Heart right ventricle (tissue), 16 donors: ENCODE results near the gene SPTB. TPM values are rescaled to one million over a fixed set of nuclear protein-coding genes. Genes with fewer than 3 reads are reported as not detected.

ENCODE experiments used
- ATAC-seq, 8 donors: fragments of 200-7000 bp; cut with Tn5 transposase; one replicate each; pipeline ENCODE4 v1.9.1; 2020; ENCODE audit warnings: mild to moderate bottlenecking in 8 of 8, moderate library complexity in 8 of 8, moderate number of reproducible peaks in 1 of 8
- DNase-seq, 2 donors: peaks; one replicate each; pipeline ENCODE4 v3.0.0-alpha.2; 2020
- H3K27ac ChIP-seq, 10 donors: fragments of 200-600 bp; sonication (generic) in 2 of 10; one replicate each; pipeline versions ENCODE4 v1.5.0 to v1.8.0; 2020 to 2022; ENCODE audit warnings: mild to moderate bottlenecking in 3 of 10
- H3K27me3 ChIP-seq, 7 donors: fragments of 200-600 bp; one replicate each; pipeline ENCODE4 v1.8.0; 2021 to 2022; ENCODE audit warnings: mild to moderate bottlenecking in 2 of 7
- H3K36me3 ChIP-seq, 9 donors: fragments of 200-600 bp; sonication (generic) in 1 of 9; one replicate each; pipeline versions ENCODE4 v1.5.0 to v1.8.0; 2020 to 2022; ENCODE audit warnings: mild to moderate bottlenecking in 2 of 9
- H3K4me1 ChIP-seq, 9 donors: fragments of 200-600 bp; sonication (generic) in 1 of 9; one replicate each; pipeline versions ENCODE4 v1.5.0 to v1.8.0; 2020 to 2022; ENCODE audit warnings: mild to moderate bottlenecking in 4 of 9
- H3K4me3 ChIP-seq, 10 donors: fragments of 200-600 bp; sonication (generic) in 2 of 10; one replicate each; pipeline versions ENCODE4 v1.5.0 to v1.8.0; 2020 to 2022; ENCODE audit warnings: mild to moderate bottlenecking in 7 of 10, moderate library complexity in 2 of 10
- H3K9me3 ChIP-seq, 11 donors: fragments of 200-600 bp in 10 of 11; sonication (generic) in 2 of 11; one replicate each; pipeline versions ENCODE4 v1.5.0 to v1.8.0; 2013 to 2022; ENCODE audit warnings: mild to moderate bottlenecking in 2 of 11, control low read depth in 1 of 11, moderate library complexity in 1 of 11
- WGBS, 2 donors: extraction: QIAGEN DNeasy Blood & Tissue Kit; methylation state at CpG; one replicate each; pipeline ENCODE4 v1.1.7; 2013; ENCODE audit warnings: inconsistent platforms in 1 of 2; 5-methylcytosine and 5-hydroxymethylcytosine counted together
- intact Hi-C, 10 donors: fragments of 100-400 bp; cut with DNase I; formaldehyde crosslinking; loops; one replicate each; pipeline versions ENCODE4 v1.11.1 to v1.14.2; 2022
- polyA plus RNA-seq, 2 donors: library from polyadenylated mRNA; stranded (reverse); fragments of 200-250 nt; gene quantifications; one replicate each; pipeline ENCODE4 v1.2.3, GENCODE V29; 2013
- total RNA-seq, 10 donors: library from RNA; stranded (reverse); fragmentation: NEBNext Ultra II Directional in 3 of 10; extraction: Animal tissue kit (Norgen Biotek cat#: 25700) in 3 of 10; gene quantifications; one replicate each; pipeline versions ENCODE4 v1.2.1 to v1.2.4, GENCODE V29; 2021 to 2023
- TF ChIP-seq, protein P1 (sequence below), 9 donors: fragments of 200-600 bp; sonication (generic) in 2 of 9; IDR thresholded peaks; one replicate each; pipeline versions ENCODE4 v1.5.0 to v1.8.0; 2021 to 2022; ENCODE audit warnings: antibody characterized with exemption in 9 of 9, mild to moderate bottlenecking in 5 of 9, moderate library complexity in 1 of 9
- donor health status: Arrhythmogenic right ventricular cardiomyopathy.
- donor health status: ischemic (EF 13 %, LVEDD 7.1; RV severe dilation, severe dysfunction).
- donor health status: healthy with polysubstance abuse.
- donor health status: DM: no; HTN: yes; CAD: no.
- donor health status: DM: no; HTN: no; CAD: no.
- donor health status: ischemic (EF 25% LVEDD 6.9; RV normal size, moderate dysfunction).
- donor health status: ischemic (EF 25% LVEDD 5.7; RV mildly dilated, moderate dysfunction).
- donor health status: healthy.
- donor health status: DM: yes; HTN: yes; CAD: no.
- donor health status: Ischemic cardiomyopathy.
- donor health status: ischemic (EF 35%, LVEDD 5.7; RV mildly dilated, moderate dysfunction).
- donor health status: nonischemic (EF 11% LVEDD 7.7; RV severe dilation, severe dysfunction).
- donor health status: DM: yes; HTN: yes; CAD: no.
- donor health status: PGD.
- donor health status: ischemic (EF 29% LVEDD 5.4; RV normal size, mild dysfunction).
- donor health status: nonischemic (EF 23%, LVEDD 6.1; RV moderate dilation, normal function).

SPTB gene
- total and polyA plus RNA-seq, 12 donors = 24.0 to 114 (median 92.1) TPM

DNA sequence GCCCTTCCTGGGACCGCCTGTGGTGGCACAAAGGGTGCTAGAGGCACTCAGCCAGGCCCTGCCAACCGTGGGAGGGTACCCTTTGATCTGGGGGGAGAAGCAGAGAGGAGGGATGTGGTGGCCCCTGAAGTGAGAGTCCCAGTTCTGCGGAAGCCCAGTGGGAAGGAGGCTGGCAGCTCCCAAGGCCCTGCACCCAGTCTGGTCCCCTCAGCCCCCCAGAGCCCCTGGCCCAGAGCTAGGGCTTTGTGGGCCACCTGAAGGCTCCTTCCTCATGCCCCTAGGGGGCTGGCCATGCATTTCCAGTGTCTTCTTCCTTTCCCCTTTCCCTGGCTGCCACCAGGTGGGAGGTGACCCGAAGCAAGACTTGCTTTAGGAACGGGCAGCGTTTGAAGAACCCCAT, 131.2 kb downstream of the SPTB start:
- ATAC-seq = no peak
- DNase-seq = no peak
- WGBS, 2 donors = 91 to 94% methylated on average over 6 of the region's 6 CpGs
- Histone ChIP-seq H3K4me1 (peaks cover 8 to 27% (median 21%) of the 10 kb centered on the region in 9 donors), H3K36me3 (peaks cover 0 to 60% (median 19%) of the 10 kb centered on the region in 9 donors), H3K27ac (no peak overlapping the region), H3K27me3 (no peaks in the 10 kb centered on the region), H3K4me3 (no peak overlapping the region), H3K9me3 (no peaks in the 10 kb centered on the region)
- intact Hi-C loops = no loop called here
- TF ChIP-seq, protein P1, sequence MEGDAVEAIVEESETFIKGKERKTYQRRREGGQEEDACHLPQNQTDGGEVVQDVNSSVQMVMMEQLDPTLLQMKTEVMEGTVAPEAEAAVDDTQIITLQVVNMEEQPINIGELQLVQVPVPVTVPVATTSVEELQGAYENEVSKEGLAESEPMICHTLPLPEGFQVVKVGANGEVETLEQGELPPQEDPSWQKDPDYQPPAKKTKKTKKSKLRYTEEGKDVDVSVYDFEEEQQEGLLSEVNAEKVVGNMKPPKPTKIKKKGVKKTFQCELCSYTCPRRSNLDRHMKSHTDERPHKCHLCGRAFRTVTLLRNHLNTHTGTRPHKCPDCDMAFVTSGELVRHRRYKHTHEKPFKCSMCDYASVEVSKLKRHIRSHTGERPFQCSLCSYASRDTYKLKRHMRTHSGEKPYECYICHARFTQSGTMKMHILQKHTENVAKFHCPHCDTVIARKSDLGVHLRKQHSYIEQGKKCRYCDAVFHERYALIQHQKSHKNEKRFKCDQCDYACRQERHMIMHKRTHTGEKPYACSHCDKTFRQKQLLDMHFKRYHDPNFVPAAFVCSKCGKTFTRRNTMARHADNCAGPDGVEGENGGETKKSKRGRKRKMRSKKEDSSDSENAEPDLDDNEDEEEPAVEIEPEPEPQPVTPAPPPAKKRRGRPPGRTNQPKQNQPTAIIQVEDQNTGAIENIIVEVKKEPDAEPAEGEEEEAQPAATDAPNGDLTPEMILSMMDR (IDR thresholded peaks at IDR 0.05) = no peak

DNA sequence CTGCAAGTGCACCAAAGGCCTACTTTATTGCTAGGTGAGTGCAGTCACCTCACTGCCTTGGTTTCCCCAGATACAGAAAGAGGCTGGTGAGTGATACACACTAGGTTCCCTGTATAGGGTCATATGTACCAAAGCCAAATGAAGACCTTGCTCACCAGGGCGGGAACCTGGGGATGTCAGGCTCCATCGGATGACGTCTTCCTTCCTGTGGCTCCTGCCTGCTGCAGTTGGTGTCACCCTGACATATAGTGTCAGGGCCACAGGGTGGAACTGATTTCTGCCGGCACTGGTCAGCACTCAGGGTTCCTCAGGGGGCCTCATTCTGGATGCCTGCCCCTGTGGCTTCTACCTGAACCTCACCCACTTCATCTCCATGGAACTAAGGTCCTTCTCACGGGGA, 132.4 kb downstream of the SPTB start:
- DNase-seq (no peak), ATAC-seq (no peak)
- Histone ChIP-seq H3K9me3 (no peaks in the 10 kb centered on the region), H3K27ac (peak overlapping the region in 4 of 10 donors; percentile 17 to 53 (median 36)), H3K4me3 (no peak overlapping the region), H3K36me3 (peaks cover 0 to 69% (median 22%) of the 10 kb centered on the region in 9 donors), H3K4me1 (peaks cover 8 to 27% (median 21%) of the 10 kb centered on the region in 9 donors), H3K27me3 (no peaks in the 10 kb centered on the region)
- 79 to 86% methylated on average over 5 of the region's 5 CpGs for WGBS, 2 donors
- TF ChIP-seq, protein P1 (IDR thresholded peaks at IDR 0.05) = no peak
- intact Hi-C loops = no loop called here

DNA sequence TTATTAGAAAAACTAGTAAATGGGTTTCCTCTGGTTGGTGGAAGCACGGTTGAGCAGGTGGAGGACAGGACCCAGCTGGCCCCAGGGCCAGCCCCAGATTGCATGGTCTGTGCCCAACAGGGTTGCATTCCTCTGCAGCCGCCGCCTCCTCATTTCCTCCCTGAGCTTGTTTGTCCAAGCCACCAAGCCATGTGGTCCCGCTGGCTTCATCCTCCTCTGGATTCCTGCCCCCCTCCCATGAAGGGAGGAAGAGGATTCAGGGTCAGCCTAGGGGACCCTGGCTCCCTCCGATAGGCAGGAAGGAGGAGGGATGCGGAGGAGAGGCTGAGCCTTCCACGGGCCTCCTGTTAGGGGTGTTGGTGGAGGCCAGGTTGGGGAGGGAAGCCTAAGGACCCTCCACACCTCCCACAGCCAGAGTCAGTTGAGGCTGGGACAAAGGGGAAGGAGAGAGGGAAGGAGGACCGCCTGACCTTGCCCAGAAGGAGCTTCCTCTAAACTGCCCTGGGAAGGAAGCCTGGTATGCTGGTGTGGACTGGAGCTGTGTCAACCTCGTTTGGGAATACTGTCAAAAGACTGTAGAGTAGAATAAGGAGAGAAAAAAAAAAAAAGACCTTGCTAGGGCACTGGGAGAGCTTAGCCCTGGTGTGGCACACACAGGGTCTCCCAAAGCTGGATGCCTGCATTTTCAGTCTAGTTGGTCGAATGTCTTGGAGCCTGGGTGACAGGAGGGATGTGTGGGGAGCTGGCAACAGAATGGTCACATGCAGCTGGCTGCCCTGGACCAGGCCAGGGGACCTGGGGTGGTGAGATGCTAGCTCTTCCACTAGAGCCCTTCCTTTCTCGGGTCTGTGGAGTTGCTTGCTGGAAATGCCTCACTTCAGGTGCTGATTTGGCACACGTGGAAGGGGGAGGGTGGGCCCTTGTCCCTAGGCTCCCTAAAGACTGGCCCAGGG, 133.1 kb downstream of the SPTB start:
- no peaks in the 10 kb centered on the region for H3K9me3 ChIP-seq
- no peaks in the 10 kb centered on the region for H3K27me3 ChIP-seq
- 37 to 53% methylated on average over 12 of the region's 12 CpGs for WGBS, 2 donors
- no peak overlapping the region for H3K4me3 ChIP-seq
- TF ChIP-seq, protein P1 (IDR thresholded peaks at IDR 0.05) = no peak
- ATAC-seq (peak; percentile 5 to 45 (median 30)), DNase-seq (no peak)
- intact Hi-C loops = no loop called here
- H3K4me1 ChIP-seq = peaks cover 8 to 27% (median 21%) of the 10 kb centered on the region in 9 donors
- H3K36me3 ChIP-seq = peaks cover 0 to 73% (median 28%) of the 10 kb centered on the region in 9 donors
- peak overlapping the region in 8 of 10 donors; percentile 17 to 73 (median 44) for H3K27ac ChIP-seq

DNA sequence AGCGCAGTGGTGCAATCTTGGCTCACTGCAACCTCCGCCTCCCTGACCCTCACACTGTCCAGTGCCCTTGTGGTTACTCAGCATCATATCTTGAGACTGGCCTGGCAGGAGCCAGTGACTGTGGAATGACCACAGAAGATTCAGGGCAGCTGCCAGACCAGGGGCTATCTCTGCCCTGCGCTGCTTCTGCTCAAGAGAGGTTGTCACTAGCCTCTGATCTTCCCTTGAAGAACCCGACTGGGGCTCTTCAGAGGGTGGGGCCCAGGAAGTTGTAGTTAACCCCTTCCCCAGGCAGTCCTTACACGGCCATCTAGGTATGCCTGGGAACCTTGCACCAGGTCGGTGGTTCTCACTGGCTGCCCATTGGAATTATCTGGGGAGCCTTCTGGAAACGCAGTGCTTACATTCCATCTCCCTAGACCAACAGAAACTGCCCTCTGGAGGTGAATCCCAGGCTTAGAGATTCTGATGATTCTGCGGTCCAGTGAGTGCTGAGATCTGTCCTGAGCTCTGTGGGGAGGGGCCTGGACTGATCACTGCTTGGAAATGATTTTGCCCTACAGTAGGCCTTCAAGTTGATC, 134.1 kb downstream of the SPTB start:
- peak in 6 of 8 donors; percentile 12 to 60 (median 33) for ATAC-seq
- Histone ChIP-seq H3K4me3 (no peak overlapping the region), H3K27ac (peak overlapping the region in 9 of 10 donors; percentile 9 to 73 (median 36)), H3K36me3 (peaks cover 0 to 79% (median 35%) of the 10 kb centered on the region in 9 donors), H3K9me3 (no peaks in the 10 kb centered on the region), H3K4me1 (peaks cover 8 to 27% (median 21%) of the 10 kb centered on the region in 9 donors), H3K27me3 (no peaks in the 10 kb centered on the region)
- WGBS, 2 donors = 55 to 57% methylated on average over 8 of the region's 8 CpGs
- intact Hi-C loops = no loop called here
- TF ChIP-seq, protein P1 (IDR thresholded peaks at IDR 0.05) = peak in 6 of 9 donors; percentile 17 to 44 (median 25)
- no peak for DNase-seq
